ENCODE results near the gene SYNRG.
"Not testable (repeated sequence)": the region's sequence is repeated elsewhere in the genome, so short reads cannot be mapped to it uniquely, and the experiment has no call there.

The SYNRG gene

GRCh38 chr17:37541880-37542660 lies 67.1 kb downstream of the SYNRG start:
- no peak for DNase-seq

GRCh38 chr17:37538981-37539659 lies 70.1 kb downstream of the SYNRG start:
- no peak for DNase-seq

- no peak for DNase-seq
Measured at GRCh38 chr17:37535906-37536305, 73.3 kb downstream of the SYNRG start.

- no peak for DNase-seq
Measured at GRCh38 chr17:37532756-37533155, 76.5 kb downstream of the SYNRG start.

- DNase-seq, result no peak
Measured at GRCh38 chr17:37530420-37530819, 78.8 kb downstream of the SYNRG start.

GRCh38 chr17:37527249-37527851 lies 81.9 kb downstream of the SYNRG start:
- no peak for DNase-seq

GRCh38 chr17:37523715-37524219 lies 85.5 kb downstream of the SYNRG start:
- no peak for DNase-seq

GRCh38 chr17:37521821-37522220 lies 87.4 kb downstream of the SYNRG start:
- no peak for DNase-seq

- no peak for DNase-seq
Measured at GRCh38 chr17:37520174-37520573, 89.0 kb downstream of the SYNRG start.

- no peak for DNase-seq
Measured at GRCh38 chr17:37519251-37519985, 89.8 kb downstream of the SYNRG start.

- DNase-seq, result no peak
Measured at GRCh38 chr17:37518826-37519225, 90.4 kb downstream of the SYNRG start.

GRCh38 chr17:37517881-37518280 lies 91.3 kb downstream of the SYNRG start:
- no peak for DNase-seq

- no peak for DNase-seq
Measured at GRCh38 chr17:37516127-37516571, 93.1 kb downstream of the SYNRG start.

GRCh38 chr17:37513711-37514110 lies 95.5 kb downstream of the SYNRG start:
- DNase-seq, result no peak

- no peak for DNase-seq
Measured at GRCh38 chr17:37512442-37513068, 96.7 kb downstream of the SYNRG start.

GRCh38 chr17:37511642-37512041 lies 97.6 kb downstream of the SYNRG start:
- DNase-seq, result not testable (repeated sequence)

GRCh38 chr17:37510056-37510455 lies 99.2 kb downstream of the SYNRG start:
- DNase-seq, result no peak

GRCh38 chr17:37507111-37507510 lies 102.1 kb downstream of the SYNRG start:
- no peak for DNase-seq

- DNase-seq, result no peak
Measured at GRCh38 chr17:37506678-37507077, 102.5 kb downstream of the SYNRG start.

GRCh38 chr17:37505333-37505732 lies 103.9 kb downstream of the SYNRG start:
- no peak for DNase-seq

GRCh38 chr17:37503148-37503547 lies 106.1 kb downstream of the SYNRG start:
- DNase-seq, result no peak

Data from activated T-cell treated with anti-CD3 and anti-CD28 coated beads, Interleukin-2, amount 50 U/mL, for 1 hour (primary cell).